ACC112 (cell line): ENCODE measurements around the gene AMH.

Experiments used
- H2AFZ ChIP-seq: fragments of 200-600 bp; sonication (generic); one replicate; pipeline ENCODE4 v1.6.0; 2017; ENCODE audit warnings: antibody characterized with exemption, low read length; ENCODE audit not compliant: unreplicated experiment
- H3K27ac ChIP-seq: fragments of 200-600 bp; sonication (generic); 2 replicates; pipeline ENCODE4 v1.5.1; 2014; ENCODE audit warnings: low read depth, mild to moderate bottlenecking, antibody characterized with exemption, low read length, moderate library complexity
- H3K27me3 ChIP-seq: fragments of 200-600 bp; sonication (generic); 2 replicates; pipeline ENCODE4 v1.6.1; 2014; ENCODE audit warnings: mild to moderate bottlenecking, antibody characterized with exemption, low read length, moderate library complexity, mixed read lengths; ENCODE audit not compliant: insufficient read depth
- H3K36me3 ChIP-seq: fragments of 200-600 bp; sonication (generic); 2 replicates; pipeline ENCODE4 v1.6.1; 2016; ENCODE audit warnings: mild to moderate bottlenecking, antibody characterized with exemption, low read length, moderate library complexity, mixed read lengths; ENCODE audit not compliant: insufficient read depth
- H3K4me1 ChIP-seq: fragments of 200-600 bp; sonication (generic); one replicate; pipeline ENCODE4 v1.6.1; 2016; ENCODE audit warnings: low read length, mixed read lengths; ENCODE audit not compliant: insufficient read depth, unreplicated experiment, control insufficient read depth
- H3K4me3 ChIP-seq: fragments of 200-600 bp; sonication (generic); 2 replicates; pipeline ENCODE4 v1.5.1; 2014; ENCODE audit warnings: mild to moderate bottlenecking, low read depth, low read length
- H3K79me2 ChIP-seq: fragments of 200-600 bp; sonication (generic); one replicate; pipeline ENCODE4 v1.6.0; 2016; ENCODE audit warnings: low read length; ENCODE audit not compliant: control insufficient read depth, unreplicated experiment, insufficient read depth

AMH gene

DNA sequence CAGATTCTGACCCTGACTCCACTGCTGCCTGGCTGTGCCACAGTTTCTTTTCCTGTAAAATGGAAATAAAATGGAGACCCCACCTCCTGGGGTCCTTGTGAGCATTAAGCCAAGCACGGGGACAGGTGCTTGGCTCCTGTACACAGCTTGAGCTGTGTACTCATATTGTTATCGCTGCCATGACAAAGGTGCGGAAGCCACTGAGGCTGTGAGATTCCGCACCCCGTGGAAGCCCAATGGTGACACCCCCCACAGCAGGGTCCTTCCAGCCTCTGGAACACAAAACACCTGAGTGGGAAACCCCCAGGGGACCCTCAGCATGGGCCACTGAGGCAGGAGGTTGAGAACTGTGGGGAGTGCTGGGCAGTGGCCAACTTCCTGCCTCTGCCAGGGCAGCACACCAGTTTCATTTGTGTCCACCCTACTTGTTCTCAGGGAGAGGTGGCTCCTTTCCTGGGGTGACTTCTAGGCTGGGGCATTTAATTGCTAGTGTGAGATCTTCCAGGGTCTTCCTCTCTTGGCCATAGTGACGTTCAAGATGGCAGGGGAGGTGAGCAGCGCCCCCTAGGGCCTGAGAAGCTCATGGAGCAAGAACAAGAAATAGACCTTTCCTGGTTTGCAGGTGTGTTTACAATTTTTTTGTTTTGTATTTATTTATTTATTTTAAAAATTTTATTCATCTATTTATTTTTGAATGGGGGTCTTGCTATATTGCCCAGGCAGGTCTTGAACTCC is 12.5 kb downstream of the AMH start:
- Histone ChIP-seq H3K4me1 (peaks cover 4% of the 10 kb centered on the region), H3K27ac (no peak overlapping the region), H3K36me3 (no peaks in the 10 kb centered on the region), H3K27me3 (no peaks in the 10 kb centered on the region), H3K4me3 (no peak overlapping the region), H3K79me2 (no peaks in the 10 kb centered on the region), H2AFZ (no peak overlapping the region)

DNA sequence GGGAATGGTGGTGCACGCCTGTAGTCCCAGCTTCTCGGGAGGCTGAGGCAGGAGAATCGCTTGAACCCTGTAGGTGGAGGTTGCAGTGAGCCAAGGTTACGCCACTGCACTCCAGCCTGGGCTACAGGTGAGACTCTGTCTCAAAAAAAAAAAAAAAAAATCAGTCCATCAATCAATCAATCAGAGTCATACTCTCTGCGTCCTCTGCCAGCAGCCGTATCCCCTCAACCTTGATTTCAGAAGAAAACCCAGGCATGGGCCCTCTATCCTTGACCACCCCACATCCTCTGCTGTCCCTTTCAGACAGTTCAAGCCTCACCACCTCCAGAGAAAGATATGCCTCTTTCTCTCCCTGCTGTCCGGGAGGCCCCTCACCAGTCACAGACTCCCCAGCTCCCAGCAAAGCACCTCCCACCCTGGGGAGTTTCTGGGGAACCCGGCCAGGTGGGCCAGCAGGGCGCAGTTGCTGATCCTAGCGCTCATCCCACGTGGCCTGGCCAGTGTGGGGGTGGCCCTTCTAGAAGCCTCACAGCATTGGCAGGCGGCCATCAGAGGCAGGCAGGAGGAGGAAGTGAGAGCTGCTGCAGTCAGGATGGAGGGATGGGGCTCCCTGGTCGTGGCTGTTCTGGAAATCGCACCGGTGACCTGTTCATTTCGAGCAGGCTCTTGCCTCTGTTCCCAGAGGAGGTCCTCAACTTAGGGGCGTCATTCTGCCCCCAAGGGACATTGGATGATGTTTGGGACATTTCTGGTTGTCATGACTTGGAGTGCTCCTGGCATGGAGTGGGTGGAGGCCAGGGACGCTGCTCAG is 17.3 kb downstream of the AMH start:
- no peak overlapping the region for H3K27ac ChIP-seq
- H3K79me2 ChIP-seq: peaks cover 19% of the 10 kb centered on the region
- peaks cover 8% of the 10 kb centered on the region for H3K4me1 ChIP-seq
- no peaks in the 10 kb centered on the region for H3K27me3 ChIP-seq
- no peaks in the 10 kb centered on the region for H3K36me3 ChIP-seq
- no peak overlapping the region for H2AFZ ChIP-seq
- H3K4me3 ChIP-seq: peak overlapping the region; percentile 14; the same call in 1 of the 2 replicates

DNA sequence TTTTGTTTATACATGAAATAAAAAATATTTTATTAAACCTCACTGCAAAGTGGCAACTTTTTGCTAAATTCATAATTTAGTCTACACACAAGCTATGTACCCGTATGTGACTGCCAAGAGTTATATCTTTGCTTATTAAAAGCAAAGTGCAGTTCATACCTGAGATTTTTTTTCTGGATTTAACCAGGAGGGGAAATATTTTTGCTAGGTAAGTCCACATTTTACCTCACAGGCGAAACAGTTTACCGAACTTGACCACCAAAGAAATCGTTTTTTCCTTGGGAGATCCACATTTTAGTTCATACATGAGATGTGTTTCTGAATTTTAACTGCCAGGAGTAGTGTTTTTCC is 19.3 kb downstream of the AMH start:
- Histone ChIP-seq H3K27me3 (no peaks in the 10 kb centered on the region), H2AFZ (peak overlapping the region; percentile 89), H3K36me3 (peaks cover 4% of the 10 kb centered on the region; the same call in 1 of the 2 replicates), H3K27ac (no peak overlapping the region), H3K4me1 (peaks cover 16% of the 10 kb centered on the region), H3K4me3 (peak overlapping the region; percentile 98), H3K79me2 (peaks cover 38% of the 10 kb centered on the region)

DNA sequence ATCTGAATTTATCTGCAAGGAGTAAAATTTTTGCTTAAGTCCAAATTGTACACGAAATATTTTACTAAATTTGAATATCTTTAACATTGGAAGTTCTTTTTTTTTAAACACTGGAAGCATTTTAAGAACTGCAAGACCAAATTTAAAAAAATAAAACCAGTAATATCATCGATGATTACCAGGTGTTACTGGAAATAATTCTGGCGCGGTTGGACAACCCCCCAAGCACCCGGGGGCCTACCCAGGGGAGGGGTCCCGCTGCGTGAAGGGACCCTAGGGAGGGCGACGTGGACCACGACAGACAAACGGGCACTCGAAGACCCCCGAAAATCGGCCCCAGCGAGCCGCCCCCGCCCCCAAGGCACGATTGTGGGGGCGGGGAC is 19.7 kb downstream of the AMH start:
- H3K79me2 ChIP-seq: peaks cover 42% of the 10 kb centered on the region
- no peak overlapping the region for H3K27ac ChIP-seq
- peak overlapping the region; percentile 89 for H2AFZ ChIP-seq
- H3K36me3 ChIP-seq: peaks cover 4% of the 10 kb centered on the region; the same call in 1 of the 2 replicates
- no peaks in the 10 kb centered on the region for H3K27me3 ChIP-seq
- peak overlapping the region; percentile 98 for H3K4me3 ChIP-seq
- peaks cover 17% of the 10 kb centered on the region for H3K4me1 ChIP-seq

DNA sequence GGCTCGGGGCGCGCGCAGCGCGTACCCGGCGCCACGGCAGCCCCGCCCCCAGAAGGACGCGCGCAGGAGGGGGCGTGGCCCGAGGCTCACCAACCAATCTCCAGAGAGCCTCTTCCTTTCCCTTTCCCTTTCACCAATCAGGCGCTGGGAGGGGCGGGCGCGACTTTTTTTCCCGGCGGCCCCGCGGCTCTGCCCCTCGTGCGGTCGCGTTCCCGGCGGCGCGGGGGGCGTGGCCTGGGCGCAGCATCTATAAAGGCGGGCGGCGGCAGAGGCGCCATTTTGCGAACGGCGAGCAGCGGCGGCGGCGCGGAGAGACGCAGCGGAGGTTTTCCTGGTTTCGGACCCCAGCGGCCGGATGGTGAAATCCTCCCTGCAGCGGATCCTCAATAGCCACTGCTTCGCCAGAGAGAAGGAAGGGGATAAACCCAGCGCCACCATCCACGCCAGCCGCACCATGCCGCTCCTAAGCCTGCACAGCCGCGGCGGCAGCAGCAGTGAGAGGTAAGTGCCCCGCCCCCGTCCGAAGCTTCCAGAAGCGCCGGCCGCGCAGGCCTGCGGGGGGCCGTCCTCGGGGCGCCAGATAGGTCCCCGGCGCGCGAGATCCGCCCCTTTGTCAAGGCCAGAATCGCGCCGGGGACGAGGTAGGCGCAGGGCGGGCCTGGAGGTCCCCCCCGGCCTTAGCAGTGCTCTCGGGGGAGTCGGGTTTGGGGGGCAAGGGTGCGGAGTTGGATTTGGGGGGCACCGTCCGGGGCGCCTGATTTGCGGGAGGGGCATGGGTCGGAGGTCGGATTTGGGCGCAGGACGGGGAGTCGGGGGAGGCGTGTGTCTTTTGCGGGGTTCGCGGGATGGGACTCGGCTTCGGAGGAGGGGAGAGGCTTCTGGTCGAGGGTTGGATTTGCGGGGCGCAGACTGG is 20.4 kb downstream of the AMH start:
- Histone ChIP-seq H3K79me2 (peaks cover 49% of the 10 kb centered on the region), H3K27ac (peak overlapping the region; percentile 89), H3K36me3 (peaks cover 4% of the 10 kb centered on the region; the same call in 1 of the 2 replicates), H3K4me1 (peaks cover 17% of the 10 kb centered on the region), H2AFZ (peak overlapping the region; percentile 89), H3K27me3 (no peaks in the 10 kb centered on the region), H3K4me3 (peak overlapping the region; percentile 98)

DNA sequence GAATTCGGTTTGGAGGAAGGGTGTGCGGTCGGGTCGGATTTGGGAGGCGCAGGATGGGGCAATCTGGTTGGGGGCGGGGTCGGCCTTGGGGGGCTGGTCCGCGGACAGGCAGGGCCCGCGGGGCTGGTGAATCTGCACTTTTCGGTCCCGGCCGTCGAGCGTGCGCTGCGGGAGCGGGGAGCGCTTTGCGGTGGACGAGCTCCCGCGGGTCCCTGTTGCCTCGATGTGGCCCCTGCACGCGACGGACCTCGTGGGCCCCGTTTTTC is 21.0 kb downstream of the AMH start:
- Histone ChIP-seq H3K79me2 (peaks cover 49% of the 10 kb centered on the region), H3K27me3 (no peaks in the 10 kb centered on the region), H3K27ac (peak overlapping the region; percentile 89), H3K36me3 (peaks cover 4% of the 10 kb centered on the region; the same call in 1 of the 2 replicates), H3K4me1 (peaks cover 17% of the 10 kb centered on the region), H2AFZ (no peak overlapping the region), H3K4me3 (peak overlapping the region; percentile 98)

DNA sequence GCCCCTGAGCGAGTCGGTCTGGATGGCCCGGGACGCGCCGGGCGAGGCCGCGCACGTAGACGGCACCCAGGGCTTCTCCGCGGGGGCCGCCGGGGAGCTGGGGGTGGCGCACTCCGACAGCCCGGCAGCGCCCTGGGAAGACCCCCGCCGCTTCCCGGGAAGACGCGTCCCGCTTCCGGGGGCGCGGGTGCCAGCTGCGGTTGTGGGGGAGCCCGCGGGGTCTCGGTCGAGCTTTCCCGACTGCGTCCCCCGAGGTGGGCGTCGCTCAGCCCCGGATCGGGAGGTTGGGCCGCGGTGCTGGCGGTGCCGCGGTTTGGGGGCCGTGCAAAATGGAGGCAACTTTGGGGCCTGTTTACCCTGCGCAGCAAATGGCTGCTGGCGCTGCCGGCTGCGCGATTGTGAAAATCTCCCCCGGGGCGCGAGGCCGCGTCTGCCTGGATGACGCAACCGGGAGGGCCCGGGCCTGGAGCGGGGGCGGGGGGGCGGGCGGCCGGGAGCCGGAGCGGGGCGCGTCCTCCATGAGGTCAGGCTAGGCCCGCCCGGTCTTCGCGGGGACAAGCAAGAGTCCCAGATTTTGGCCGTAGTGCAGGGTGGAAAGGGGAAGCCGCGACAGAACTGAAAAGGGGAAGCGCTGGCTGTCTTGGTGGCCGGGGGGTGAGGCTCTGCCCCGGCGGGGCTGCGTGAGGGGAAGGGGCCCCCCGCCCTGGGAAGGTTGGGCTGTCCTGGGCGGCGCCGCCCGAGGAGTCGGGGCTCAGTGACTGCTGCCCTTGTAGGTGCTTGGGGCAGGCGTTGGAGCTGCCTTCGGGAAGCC is 21.5 kb downstream of the AMH start:
- no peaks in the 10 kb centered on the region for H3K27me3 ChIP-seq
- H3K4me1 ChIP-seq: peaks cover 17% of the 10 kb centered on the region
- peaks cover 52% of the 10 kb centered on the region for H3K79me2 ChIP-seq
- peak overlapping the region; percentile 98 for H3K4me3 ChIP-seq
- no peak overlapping the region for H2AFZ ChIP-seq
- H3K36me3 ChIP-seq: peaks cover 4% of the 10 kb centered on the region; the same call in 1 of the 2 replicates
- H3K27ac ChIP-seq: peak overlapping the region; percentile 89

DNA sequence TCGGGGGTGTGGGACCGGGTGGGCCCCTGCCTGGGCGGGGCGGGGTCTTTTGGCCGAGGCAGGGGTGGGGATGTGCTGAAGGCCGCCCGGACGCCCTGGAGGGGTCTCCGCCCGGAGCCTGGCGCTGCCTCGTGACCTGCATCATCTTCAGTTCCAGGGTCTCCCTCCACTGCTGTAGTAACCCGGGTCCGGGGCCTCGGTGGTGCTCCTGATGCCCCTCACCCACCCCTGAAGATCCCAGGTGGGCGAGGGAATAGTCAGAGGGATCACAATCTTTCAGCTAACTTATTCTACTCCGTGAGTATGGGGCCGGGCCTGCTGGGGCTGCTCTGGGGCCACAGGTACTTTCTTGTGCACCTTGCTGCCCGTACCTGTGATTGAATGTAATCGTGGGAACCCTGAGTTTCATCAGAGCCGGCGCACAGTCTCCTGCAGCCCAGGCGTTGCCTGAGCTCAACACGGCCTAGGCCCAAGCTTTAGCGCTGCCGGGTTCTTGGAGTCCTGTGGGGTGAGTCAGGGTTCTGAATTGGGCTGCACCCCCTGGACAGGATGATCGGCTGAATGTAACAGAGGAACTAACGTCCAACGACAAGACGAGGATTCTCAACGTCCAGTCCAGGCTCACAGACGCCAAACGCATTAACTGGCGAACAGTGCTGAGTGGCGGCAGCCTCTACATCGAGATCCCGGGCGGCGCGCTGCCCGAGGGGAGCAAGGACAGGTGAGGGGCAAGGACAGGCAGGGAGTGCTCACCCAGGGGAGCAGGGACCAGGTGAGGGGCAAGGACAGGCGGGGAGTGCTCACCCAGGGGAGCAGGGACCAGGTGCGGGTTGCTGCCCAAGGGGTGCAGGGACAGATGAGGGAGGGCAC is 22.3 kb downstream of the AMH start:
- H3K36me3 ChIP-seq: peaks cover 4% of the 10 kb centered on the region; the same call in 1 of the 2 replicates
- H2AFZ ChIP-seq: no peak overlapping the region
- peaks cover 15% of the 10 kb centered on the region for H3K4me1 ChIP-seq
- peak overlapping the region; percentile 73 for H3K27ac ChIP-seq
- H3K4me3 ChIP-seq: peak overlapping the region; percentile 98
- no peaks in the 10 kb centered on the region for H3K27me3 ChIP-seq
- peaks cover 54% of the 10 kb centered on the region for H3K79me2 ChIP-seq

DNA sequence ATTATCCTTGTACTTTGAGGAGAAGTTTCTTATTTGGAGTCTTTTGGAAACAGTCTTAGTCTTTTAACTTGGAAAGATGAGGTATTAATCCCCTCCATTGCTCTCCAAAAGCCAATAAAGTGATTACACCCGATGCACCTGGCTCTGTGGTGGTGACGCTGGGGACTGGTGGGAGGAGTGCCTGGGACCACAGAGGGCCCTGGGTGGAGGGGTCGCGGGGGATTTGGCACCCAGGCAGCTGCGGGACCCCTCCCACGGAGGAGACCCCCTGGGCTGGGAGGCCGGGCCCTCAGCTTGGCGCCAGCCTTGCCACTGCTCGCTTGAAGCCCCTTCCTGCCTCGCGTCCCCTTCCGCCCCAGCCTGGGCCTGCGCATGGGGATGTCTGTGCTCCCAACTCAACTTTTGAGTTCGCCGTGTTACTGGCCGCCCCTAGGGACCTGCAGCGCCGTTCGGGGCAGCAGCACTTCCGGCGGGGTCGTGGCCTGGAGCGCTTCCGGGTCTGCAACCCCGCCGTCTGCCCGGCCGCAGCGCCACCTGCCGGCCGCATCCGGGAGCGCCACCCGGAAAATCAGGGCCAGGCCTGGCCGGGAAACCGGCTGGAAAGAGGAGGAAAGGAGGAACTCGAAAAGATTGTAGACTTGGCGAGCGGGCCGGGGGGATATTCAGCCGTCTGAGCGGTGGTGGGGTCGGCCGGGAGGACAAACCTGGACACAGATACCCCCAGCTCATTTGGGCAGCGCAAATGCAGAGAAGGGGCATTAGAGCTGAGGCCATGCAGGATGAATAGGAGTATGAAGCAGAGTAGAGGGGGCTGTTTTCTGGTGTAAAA is 24.4 kb downstream of the AMH start:
- H3K4me1 ChIP-seq: peaks cover 9% of the 10 kb centered on the region
- peaks cover 4% of the 10 kb centered on the region; the same call in 1 of the 2 replicates for H3K36me3 ChIP-seq
- peaks cover 54% of the 10 kb centered on the region for H3K79me2 ChIP-seq
- peak overlapping the region; percentile 98 for H3K4me3 ChIP-seq
- no peak overlapping the region for H2AFZ ChIP-seq
- no peak overlapping the region for H3K27ac ChIP-seq
- H3K27me3 ChIP-seq: no peaks in the 10 kb centered on the region
